Activated CD4-positive, alpha-beta T cell treated with anti-CD3 and anti-CD28 coated beads, Interleukin-2, amount 50 U/mL, for 16 hours (primary cell): ENCODE results near the gene SORCS2.

Experiments used
- DNase-seq: peaks from one replicate; pipeline ENCODE4 v3.0.0-alpha.2; 2020

SORCS2 gene

DNA sequence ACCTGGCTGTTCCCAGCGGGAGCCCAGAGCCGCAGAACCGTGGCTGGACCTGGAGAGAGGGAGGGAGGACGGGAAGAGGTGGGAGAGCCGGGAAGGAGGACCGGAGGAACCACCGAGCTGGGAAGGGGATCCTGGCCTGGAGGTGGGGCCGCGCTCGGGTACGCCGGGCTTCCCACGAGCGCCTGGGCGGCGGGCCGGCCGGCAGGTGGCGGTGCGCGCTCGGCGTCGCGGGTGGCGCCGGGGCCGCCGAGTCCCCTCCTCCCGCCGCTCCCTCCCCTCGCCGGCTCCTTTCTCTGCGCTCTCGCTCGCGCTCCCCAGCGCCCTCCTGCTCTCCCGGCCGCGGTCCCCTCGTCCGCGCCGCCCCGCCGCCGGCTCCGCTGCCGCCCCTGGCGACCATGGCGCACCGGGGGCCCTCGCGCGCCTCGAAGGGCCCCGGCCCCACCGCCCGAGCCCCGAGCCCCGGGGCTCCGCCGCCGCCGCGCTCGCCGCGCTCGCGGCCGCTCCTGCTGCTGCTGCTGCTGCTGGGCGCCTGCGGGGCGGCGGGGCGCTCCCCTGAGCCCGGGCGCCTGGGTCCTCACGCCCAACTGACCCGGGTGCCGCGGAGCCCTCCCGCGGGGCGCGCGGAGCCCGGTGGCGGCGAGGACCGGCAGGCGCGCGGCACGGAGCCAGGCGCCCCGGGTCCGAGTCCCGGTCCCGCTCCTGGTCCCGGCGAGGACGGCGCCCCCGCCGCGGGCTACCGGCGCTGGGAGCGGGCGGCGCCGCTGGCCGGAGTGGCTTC, at the start of gene SORCS2:
Gene SORCS2, plus strand, starts transcription at position 287 of the 778 bp plus-strand sequence.
- peak; percentile 48 for DNase-seq

DNA sequence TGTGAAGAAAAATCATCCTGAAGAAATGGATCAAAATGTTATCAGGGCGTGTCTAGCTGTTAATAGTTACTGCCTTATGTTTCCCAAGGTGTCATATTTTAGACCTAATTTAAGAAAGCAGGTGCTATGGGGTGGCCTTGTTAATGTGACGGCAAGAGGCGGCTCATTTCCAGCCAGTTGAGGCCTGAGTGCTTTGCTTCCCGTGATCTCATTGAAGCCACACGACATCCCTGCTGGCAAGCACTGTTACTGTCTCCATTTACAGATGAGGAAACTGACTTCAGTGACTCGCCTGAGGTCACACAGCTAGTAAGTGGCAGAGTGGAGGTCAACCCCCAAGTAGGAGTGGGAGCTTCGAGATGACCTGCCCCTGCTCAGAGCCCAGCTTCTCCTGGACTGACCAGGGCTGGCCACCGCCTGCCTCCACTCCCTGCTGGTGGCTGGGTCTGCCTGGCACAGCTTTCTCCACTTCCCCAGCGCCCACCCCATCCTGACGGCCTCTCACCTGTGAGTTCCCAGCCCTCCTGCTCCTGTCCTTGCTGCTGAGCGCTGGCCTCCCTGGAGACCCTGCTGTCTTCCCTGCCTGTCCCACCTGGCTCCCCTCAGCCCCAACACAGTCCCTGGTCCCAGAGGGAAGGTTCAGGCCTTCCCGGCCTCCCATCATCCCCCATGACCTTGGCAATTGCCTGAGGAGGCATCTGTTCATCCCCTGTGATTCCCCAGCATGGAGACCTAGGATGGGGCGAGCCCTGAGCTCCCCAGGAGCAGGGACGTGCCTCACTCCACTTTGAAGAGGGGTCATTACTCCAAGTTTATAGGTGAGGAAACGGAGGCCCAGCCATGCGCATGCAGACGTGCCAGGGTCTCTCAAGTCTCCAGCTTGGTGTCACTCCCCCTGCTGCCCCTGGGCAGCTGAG, 47.7 kb upstream of the SORCS2 start:
- no peak for DNase-seq

DNA sequence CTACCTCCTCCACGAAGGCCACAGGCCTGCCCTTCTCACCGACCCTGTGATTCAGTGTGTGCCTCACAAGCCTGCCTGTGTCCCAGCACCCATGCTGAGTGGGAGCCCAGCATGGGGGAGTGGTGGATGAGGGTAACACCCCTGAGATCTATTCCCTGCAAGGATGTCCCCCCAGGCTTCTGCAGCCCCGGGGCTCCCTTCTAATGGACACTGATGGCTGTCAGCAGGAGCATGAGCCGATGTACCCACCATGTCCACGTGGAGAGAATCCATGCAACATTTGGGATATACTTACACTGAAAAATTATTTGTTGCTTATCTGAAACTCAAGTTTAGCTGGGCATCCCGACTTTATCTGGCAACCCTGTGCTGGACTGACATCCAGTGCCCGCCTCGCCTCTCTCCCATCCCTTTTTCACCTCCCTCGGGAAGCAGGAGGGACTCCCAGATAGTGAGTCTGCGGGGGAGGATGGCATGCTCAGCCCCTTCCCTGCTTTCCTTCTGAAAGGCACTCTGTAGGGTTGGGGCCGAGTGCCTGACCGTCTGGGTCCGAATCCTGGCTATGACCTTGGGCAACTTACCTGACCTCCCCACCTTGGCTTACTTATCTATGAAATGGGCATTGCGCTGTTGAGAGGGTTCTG, 46.9 kb upstream of the SORCS2 start:
- DNase-seq: no peak

DNA sequence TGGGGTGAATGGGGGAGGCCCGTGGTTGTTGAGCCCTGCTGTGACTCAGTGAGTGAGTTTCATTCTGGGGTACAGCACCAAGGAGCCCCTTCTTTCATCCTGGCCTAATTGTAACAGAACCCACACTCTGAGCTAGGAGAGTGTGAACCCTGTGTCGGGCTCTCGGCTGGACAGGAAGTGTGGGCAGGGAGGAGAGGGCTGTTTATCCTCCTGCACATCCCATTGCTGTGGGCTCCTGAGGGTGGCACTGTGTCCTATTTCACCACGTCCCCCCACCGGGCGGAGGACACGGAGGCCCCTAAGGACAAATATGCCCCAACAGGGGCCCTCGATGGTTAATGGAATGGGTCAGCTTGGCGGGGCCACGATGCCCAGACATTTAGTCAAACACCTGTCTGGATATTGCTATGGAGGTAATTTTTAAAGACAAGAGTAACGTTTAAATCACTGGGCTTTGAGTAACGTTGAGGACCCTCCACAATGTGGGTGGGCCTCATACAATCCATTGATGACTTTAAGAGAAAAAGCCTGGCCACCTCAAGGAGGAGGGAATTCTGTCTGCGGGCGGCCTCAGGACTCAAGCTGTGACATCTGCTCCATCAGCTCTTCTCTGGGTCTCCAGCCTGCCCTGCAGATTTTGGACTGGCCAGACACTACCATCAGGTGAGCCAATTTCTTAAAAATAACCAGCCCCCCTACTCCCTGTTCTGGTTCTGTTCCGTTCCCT, 46.1 kb upstream of the SORCS2 start:
- DNase-seq: no peak

DNA sequence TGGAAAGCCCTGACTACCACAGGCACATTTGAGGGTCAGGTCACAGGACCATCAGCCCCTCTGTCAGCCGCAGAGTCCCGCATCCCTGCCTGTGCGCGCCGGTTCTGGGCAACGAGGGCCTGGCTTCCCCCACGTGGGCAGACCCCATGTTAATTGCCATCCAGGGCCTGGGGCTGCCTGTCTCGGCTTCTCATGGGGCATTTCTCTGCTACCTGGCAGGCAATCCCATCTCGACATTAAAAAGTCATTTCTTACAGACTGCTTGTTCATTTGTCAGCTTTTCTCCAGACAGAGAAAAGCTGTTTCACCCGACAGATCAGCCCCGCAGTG, 45.6 kb upstream of the SORCS2 start:
- DNase-seq: no peak

DNA sequence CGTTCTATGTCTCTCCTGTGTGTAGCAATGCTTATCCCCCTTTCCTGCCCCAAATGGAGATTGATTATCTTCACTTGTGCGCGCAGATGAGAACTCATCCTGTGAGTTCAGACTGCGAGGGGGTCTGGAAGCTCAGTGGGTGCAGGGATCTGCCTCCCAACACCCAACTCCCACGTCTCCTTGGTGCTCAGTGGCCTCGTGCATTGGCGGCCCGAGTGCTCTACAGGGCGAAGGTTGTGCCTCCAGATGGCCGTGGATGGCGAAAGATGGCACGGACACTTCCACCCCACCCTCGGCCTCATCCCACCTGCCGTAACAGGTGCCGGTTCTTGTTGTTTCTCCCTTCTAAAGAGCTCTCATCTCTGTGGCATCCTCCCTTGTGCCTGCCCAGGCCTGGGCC, 45.1 kb upstream of the SORCS2 start:
- DNase-seq: no peak

DNA sequence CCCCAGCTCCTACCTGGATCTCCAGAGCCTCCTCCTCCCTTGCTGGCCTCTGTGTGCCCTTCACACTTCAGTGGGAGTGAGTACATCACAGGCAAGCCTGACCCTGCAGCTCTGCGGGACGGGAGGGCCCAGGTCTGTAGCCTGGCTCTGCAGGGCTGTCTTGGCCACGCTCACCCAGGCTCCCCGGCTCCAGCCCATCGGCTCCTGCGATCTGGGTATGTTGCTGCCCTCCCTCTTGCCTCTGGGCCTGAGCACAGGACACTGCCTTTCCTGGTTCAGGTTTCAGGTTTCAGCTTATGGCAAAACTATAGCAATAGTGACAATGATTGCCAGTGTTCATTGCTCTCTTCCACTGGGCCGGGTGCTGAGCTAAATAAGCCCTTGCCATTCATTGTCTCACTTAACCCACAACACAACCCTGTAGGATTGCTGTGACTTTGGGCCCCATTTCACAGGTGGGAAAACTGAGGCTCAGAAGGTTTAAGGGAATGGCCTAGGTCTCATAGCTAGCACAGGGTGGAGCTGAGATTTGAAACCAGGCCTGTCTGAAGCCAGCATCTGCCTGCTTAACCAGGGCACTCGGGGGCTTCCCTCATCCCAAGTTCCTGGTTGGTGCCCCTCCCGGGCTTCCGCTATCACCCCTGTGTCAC, 44.6 kb upstream of the SORCS2 start:
- DNase-seq: no peak

DNA sequence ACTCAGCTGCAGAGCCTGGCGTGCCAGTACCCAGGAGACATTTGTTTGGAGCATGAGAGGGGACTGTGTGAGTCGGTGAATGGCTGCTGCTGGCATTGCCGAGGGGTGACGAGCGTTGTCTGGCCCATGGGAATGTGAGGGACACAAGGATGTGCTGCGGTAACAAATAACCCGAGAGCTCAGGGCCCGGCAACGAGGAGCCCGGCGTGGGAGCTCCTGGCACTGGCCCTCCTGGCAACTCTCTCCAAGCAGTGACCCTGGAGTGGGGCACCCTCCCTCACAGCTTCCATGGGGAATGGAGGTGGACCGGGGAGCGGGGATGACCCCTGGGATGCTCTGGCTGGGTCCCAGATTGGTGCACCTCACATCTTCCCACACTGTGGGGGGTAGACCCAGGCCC, 44.0 kb upstream of the SORCS2 start:
- no peak for DNase-seq

DNA sequence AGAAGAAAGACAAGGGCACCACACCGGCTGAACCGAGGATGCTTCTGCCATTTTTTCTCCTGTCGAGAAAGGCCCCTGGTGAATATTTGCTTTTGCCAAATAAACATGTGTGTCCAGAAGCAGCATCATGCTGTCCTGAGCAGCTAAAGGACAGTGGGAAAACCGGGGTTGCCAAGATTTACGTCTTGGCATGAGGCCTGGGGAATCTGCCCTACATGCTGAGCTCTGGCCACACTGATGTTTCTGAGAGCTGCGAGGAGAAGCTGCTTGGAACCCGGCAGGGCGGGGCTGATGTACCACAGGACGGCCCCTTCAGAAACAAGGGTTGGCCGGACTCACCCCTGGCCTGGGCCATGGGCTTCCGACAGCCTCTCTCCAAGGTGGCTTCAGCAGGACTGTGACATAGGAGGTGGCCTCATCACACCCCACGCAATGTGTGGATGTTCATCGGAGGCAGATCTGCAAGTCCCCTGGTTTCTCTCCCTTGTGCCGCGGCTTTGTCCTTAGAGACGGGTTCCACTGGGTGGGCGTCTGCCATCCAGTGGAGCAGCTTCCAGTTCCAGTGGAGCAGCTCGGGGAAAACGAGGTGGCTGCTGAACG, 42.2 kb upstream of the SORCS2 start:
- no peak for DNase-seq

DNA sequence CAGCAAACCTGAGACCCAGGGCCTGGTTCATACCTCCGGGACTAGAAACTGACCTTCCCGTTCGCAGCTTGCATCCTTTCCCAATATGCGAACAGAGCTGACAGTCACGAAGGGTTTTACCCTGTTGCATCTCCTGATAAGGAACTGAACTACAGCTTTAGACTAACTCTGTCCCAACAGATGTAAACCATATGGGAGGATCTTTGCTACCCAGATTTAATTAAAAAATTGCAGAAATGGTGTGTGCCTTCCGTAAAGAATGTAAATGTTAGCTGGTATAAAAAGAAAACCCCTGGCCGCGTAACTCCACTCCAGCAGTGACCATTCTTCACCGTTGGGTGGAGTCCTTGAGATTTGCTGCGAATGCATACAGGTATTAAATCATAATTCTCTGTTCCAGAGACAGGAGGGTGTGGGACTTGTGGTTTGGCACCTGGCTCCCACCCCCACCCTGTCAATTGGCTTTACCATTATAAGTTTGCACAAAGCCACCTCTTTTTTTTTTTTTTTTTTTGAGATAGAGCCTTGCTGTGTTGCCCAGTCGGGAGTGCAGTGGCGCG, 40.6 kb upstream of the SORCS2 start:
- DNase-seq: no peak

DNA sequence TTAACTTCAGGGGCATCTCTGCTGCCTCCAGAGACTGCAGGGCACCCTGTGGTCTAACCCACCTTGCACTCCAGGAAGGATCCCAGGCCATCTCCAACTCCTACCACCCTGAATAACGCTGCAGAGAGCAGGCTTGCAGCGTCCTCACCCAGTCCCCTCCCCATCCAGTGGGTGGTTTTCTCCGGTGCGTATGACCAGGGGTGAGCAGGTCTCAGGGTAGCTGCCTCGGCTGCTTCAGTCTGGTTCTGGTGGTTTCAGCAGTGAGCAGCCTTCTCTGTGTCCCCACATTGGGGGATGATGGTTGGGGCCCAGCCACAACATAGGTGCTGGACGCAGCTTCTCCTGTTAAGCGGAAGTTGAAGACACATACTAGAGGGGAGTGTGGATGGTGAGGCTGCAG, 38.6 kb upstream of the SORCS2 start:
- no peak for DNase-seq

DNA sequence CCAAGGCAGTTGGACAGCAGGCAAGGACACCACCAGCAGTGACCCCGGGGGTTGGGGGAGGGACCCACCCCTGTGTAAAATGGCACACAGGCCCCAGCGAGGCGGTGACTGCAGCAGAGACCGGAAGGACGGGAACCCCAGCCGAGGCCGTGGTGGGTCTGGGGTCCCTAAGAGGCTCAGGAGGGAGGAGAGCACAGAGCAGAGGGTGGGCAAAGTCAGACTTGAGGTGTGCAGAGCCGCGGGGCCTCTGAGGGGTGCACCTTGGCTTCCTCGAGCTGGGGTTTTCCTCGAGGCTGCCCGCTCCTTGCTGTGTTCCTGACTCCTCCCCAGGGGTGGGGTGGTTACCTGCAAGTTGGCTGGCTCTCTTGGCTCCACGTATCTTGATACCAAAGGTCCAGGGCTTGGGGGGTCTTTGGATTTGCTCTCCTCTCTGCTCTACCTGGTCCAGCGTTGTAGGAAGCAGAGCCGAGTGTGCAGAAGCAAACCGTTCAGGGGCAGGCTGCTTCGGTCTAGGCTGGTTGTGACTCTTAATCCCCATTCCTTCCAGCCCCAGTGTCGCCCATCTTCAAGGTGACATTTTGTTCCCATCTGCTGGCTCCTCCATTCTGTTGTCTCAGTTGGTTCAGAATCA, 37.9 kb upstream of the SORCS2 start:
- DNase-seq: no peak

DNA sequence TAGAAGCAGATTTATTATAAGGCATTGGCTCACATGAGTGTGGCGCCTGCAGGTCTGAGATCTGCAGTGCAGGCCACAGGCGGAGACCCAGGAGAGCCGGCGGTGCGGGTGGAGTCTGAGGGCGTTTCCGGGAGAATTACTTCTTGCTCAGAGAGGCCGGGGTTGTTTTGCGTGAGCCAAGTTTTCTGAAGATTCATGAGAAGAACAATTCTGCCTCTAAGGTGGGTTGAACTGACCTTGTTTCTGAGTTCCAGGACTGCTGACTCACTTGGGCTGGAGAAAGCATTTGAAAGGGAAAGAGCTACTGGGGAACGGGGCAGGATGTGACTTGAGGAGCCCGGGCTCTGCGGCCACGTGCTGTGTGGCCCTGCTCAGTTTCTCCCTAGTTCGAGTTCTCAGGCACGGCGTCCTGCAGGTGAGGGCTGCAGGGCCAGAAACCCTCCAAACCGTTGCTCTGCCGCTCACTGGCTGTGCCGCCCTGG, 36.7 kb upstream of the SORCS2 start:
- DNase-seq: no peak

DNA sequence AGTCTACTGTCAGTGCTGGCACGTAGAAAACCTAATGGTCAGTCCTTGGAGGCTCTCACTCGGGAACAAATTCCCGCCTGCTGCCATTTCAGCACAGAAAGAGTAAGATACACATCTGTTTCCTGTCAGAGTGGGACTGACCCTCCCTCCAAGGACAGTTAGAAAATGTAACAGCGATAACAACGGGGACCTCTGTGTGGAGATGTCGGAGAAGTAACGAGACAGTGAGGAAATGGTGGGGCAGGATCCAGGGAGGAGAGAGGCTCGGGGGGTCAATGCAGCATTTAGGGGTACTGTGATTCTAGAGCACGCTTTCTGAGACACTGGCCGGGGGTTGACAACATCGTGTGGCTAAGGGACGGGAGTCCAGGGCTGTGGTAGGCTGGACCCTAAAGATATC, 36.0 kb upstream of the SORCS2 start:
- no peak for DNase-seq

DNA sequence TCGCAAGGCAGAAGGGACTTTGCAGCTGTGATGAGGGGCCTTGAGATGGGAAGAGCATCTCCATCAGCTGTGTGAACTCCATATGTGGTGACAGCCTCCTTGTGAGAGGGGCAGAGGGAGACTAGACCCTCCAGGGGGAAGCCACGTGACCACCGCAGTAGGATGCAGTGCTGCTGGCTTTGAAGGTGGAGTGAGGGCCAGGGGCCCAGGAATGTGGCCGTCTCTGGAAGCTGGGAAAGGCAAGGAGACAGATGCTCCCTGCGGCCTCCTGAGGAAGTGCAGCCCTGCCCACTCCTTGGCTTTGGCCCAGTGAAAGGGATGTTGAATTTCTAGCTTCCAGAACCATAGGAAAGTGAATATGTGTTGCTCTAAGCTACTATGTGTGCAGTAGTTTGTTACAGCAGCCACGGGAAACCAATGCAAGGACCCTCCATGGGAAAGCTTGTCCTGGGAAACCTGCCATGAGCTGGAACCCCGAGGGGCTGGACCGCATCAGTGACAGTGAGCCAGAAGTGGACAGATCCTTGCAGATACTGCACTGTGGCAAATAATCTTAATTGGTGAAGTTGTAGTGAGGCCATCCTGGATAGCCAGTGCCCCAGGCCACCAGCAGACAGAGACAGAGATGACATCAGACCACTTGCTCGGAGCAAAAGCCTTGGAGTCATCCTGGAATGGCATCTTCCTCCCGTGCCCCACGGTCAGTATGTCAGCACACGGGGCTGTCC, 35.4 kb upstream of the SORCS2 start:
- DNase-seq: no peak

DNA sequence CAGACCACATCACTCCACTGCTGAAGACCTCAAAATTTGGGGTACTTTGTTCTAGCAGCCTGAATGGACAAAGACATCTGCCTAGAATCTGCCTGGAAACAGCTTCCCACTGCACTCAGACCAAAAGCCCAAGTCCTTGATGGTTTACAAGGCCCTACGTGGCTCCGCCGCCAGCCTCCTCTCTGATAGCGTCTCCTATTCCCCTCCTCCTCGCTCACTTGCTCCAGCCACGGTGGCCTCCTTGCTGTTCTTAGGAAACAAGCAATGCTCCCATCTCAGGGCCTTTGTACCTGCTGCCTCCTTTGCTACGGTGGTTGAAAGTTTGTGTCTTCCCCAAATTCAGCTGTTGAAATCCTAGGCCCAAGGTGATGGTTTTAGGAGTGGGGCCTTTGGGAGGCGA, 34.7 kb upstream of the SORCS2 start:
- DNase-seq: no peak

DNA sequence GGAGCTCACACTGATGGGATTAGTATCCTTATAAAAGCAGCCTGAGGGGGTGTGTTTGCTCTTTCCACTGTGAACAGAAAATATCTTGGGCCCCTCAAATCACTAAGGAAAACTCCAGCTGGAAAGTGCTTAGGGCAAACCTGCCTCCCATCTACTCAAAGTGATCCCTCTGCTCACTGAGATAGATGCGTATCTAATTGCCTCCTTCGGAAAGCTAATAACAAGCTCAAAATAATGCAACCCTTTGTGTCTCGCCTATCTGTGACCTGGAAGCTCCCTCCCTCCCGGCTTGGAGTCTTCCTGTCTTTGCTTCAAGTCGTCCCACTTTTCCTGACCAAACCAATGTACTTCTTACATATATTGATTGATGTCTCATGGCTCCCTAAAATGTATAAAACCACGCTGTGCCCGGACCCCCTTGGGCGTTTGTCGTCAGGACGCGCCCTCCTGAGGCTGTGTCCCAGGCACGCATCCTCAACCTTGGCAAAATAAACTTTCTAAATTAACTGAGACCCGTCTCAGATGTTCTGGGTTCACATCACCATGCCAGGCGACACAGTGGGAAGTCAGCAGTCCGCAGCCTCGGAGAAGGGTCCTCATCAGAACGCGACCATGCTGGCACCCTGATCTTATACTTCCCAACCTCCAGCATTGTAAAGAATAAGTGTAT, 34.1 kb upstream of the SORCS2 start:
- no peak for DNase-seq

DNA sequence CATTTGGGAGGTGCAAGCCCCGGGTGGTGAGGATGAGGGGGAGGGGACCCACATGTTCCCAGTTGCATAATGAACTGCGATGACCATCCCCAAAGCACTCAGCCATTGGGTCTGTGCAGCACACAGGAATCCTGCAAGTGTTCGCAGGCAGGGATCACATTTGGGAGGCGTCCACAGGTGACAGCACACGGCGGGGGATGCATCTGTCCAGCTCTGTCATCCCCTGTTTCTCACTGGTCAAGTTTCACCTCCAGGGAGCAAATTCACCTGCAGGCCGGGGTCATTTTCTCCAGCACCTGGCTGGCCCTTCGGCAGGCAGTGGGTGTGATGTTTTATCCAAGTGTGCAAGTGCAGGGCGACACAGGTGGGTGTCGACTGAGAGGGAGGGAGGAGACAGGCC, 33.3 kb upstream of the SORCS2 start:
- no peak for DNase-seq

DNA sequence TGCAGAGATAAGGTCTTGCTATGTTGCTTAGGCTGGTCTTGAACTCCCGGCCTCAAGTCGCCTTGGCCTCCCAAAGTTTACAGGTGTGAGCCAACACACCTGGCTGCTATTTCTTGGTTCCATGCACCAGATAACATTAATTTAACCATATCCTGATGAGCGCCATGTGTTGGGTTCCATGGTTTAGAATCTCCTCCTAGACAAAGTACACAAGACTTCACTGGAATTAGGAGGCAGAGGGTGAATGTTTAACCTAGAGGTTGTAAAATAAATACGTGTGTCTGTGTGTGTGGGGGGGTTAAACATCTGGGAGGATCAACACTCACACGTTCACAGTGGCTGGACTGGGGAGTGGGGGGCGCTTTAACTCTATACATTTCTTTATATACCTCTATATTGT, 32.4 kb upstream of the SORCS2 start:
- DNase-seq: no peak

DNA sequence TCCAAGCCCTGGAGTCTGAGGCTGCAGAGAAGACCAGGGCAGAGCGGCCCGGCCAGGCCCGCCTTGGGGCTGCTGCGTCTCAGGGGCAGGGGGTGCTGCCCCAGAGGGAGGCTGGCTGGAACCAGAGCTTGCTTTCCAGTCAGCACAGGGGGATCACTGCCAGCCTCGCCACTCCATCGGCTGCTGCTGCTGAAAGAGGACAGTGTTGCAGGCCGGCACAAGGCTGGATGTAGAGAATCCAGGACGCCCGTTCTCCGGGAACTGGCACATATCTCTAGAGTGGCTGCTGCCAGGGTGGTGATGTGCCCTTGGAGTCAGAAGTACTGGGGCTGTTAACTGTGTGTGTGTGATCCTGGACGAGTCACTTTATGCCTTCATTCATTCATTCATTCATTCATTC, 31.9 kb upstream of the SORCS2 start:
- no peak for DNase-seq
